Measurements from ENCODE around the gene OR51B6. TPM values are rescaled to one million over a fixed set of nuclear protein-coding genes. Genes with fewer than 3 reads are reported as not detected.

OR51B6 gene
- total and polyA plus RNA-seq, 2 donors (not counting 3 experiments of a cell fraction or from before 2014, with no cell fraction given) = not detected

DNA sequence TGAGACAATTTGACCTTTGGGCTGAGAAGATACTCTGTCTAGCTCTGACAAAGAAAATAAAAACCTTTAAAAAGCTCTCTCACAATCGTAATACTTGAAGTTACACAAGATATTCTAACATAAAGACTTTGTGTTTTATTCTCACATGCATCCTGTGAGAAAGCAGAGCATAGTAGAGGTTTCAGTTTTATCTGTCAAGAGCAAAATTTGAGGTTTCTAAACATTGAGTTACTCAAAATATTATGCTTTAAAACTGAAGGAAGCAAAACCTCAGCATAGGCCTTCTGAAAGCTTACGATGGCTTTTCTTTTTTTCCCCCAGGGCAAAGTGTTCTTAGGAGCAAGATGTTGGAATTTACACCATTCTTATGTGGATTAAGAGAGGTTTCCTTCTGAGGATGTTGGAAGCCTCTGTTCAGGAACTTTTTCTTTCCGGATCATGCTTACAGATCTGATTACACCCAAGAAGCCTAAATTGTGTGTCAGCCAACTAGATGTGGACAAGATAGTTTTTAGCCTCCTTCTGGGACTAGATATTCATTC is 17.3 kb downstream of the OR51B6 start:
- TF ChIP-seq, protein P1, sequence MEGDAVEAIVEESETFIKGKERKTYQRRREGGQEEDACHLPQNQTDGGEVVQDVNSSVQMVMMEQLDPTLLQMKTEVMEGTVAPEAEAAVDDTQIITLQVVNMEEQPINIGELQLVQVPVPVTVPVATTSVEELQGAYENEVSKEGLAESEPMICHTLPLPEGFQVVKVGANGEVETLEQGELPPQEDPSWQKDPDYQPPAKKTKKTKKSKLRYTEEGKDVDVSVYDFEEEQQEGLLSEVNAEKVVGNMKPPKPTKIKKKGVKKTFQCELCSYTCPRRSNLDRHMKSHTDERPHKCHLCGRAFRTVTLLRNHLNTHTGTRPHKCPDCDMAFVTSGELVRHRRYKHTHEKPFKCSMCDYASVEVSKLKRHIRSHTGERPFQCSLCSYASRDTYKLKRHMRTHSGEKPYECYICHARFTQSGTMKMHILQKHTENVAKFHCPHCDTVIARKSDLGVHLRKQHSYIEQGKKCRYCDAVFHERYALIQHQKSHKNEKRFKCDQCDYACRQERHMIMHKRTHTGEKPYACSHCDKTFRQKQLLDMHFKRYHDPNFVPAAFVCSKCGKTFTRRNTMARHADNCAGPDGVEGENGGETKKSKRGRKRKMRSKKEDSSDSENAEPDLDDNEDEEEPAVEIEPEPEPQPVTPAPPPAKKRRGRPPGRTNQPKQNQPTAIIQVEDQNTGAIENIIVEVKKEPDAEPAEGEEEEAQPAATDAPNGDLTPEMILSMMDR (IDR thresholded peaks at IDR 0.05; ENCODE audit: extremely low read depth in 1 of 2, insufficient read depth in 1 of 2, low read depth in 1 of 2, low read length in 2 of 2) = no peak
- TF ChIP-seq GATA2 (IDR thresholded peaks at IDR 0.05; ENCODE audit: insufficient read depth, insufficient read length, low read depth, low read length) (no peak), POLR2AphosphoS5 (IDR thresholded peaks at IDR 0.05; ENCODE audit: insufficient read depth, low read depth, low read length) (no peak), POLR2A (IDR thresholded peaks at IDR 0.05; ENCODE audit: low read depth, low read length) (no peak), MYC (IDR thresholded peaks at IDR 0.05; ENCODE audit: low read depth, low read length) (no peak)
- intact Hi-C loops (cut with micrococcal nuclease) = no loop called here
- no peaks in the 10 kb centered on the region for H3K79me2 ChIP-seq (ENCODE audit: control insufficient read depth, insufficient read depth, low read length)
- no peak overlapping the region for H3K27ac ChIP-seq (ENCODE audit: insufficient read depth, low read depth, low read length)
- ChIA-PET POLR2A (no interaction called here), CTCF (interaction anchor here (1.0 kb wide), 1 partner anchor 77 kb away, joined by 3 read pairs; no protein-coding TSS in a partner anchor)
- DNase-seq (ENCODE audit: low read depth, low spot score) = no peak
- H3K27me3 ChIP-seq (ENCODE audit: control insufficient read depth in 2 of 2, insufficient read depth in 2 of 2, low read length in 2 of 2) = no peaks in the 10 kb centered on the region
- H3K9ac ChIP-seq (replicated peaks; ENCODE audit: extremely low read depth, insufficient read depth, low read length) = no peak overlapping the region
- no peak overlapping the region for H3K4me3 ChIP-seq (replicated peaks in 1 of 3; ENCODE audit: insufficient read depth in 1 of 3, low read depth in 1 of 3, low read length in 3 of 3)
- no peak for FAIRE-seq
- dilution Hi-C loops (cut with MboI; ENCODE audit: extremely low pct_ligation_motif_present, low sequenced_read_pairs) = no loop called here
- no TSS peak for BruUV-seq (replicated peaks)
- no peaks in the 10 kb centered on the region for H3K36me3 ChIP-seq (ENCODE audit: control insufficient read depth in 2 of 2, extremely low read depth in 1 of 2, insufficient read depth in 2 of 2, low read length in 2 of 2)
- H3K9me3 ChIP-seq (replicated peaks; ENCODE audit: control insufficient read depth, insufficient read depth, low read length) = no peaks in the 10 kb centered on the region
- H4K20me1 ChIP-seq (replicated peaks; ENCODE audit: control insufficient read depth, extremely low read depth, insufficient read depth, low read length) = no peaks in the 10 kb centered on the region
- peaks cover 31% of the 10 kb centered on the region for H3K4me1 ChIP-seq (ENCODE audit: control insufficient read depth, extremely low read depth, insufficient read depth, low read length)
- H2AFZ ChIP-seq (ENCODE audit: low read depth, low read length) = no peak overlapping the region
- H3K4me2 ChIP-seq (ENCODE audit: insufficient read depth, low read length) = no peak overlapping the region
- H3K9me1 ChIP-seq (replicated peaks; ENCODE audit: control insufficient read depth, extremely low read depth, insufficient read depth, low read length) = no peaks in the 10 kb centered on the region

DNA sequence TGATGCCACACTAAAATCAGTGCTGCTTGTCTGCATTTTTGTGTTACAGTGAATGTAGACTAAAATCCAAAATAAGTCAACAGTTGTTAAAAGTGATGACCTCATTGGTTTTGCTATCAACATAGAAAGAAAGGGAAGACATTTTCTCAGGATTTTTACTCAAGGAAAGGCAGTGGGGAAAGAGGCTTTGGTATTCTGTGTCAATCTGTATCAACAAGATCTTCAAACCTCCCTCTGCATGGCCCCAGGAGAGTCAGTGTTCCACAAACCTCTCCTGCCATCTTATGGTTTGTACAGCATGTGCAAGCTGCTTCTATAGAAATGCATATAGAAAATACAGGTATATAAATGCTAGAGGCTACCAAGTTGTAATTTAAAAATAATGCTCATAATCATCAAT is 18.5 kb downstream of the OR51B6 start:
- TF ChIP-seq, protein P1 (IDR thresholded peaks at IDR 0.05; ENCODE audit: extremely low read depth in 1 of 2, insufficient read depth in 1 of 2, low read depth in 1 of 2, low read length in 2 of 2) = peak; percentile 32 to 34
- TF ChIP-seq JUN (IDR thresholded peaks at IDR 0.05; ENCODE audit: borderline replicate concordance, insufficient read depth, insufficient read length, low read depth) = no peak
- TF ChIP-seq GATA2 (IDR thresholded peaks at IDR 0.05; ENCODE audit: insufficient read depth, insufficient read length, low read depth, low read length) = peak; percentile 67
- no peaks in the 10 kb centered on the region for H3K9me1 ChIP-seq (replicated peaks; ENCODE audit: control insufficient read depth, extremely low read depth, insufficient read depth, low read length)
- H3K79me2 ChIP-seq (ENCODE audit: control insufficient read depth, insufficient read depth, low read length) = no peaks in the 10 kb centered on the region
- FAIRE-seq (no peak), DNase-seq (ENCODE audit: low read depth, low spot score) (peak; percentile 66)
- dilution Hi-C loops (cut with MboI; ENCODE audit: extremely low pct_ligation_motif_present, low sequenced_read_pairs) = no loop called here
- H4K20me1 ChIP-seq (replicated peaks; ENCODE audit: control insufficient read depth, extremely low read depth, insufficient read depth, low read length) = no peaks in the 10 kb centered on the region
- CTCF ChIA-PET = interaction anchor here (1.4 to 4.3 kb wide), 5 partner anchors 79 to 733 kb away, joined by 3 to 24 read pairs (median 9); partner anchors contain the start of gene OR51D1
- no TSS peak for BruUV-seq (replicated peaks)
- H3K4me2 ChIP-seq (ENCODE audit: insufficient read depth, low read length) = no peak overlapping the region
- H3K27ac ChIP-seq (ENCODE audit: insufficient read depth, low read depth, low read length) = no peak overlapping the region
- H3K4me1 ChIP-seq (ENCODE audit: control insufficient read depth, extremely low read depth, insufficient read depth, low read length) = peaks cover 19% of the 10 kb centered on the region
- no peak overlapping the region for H2AFZ ChIP-seq (ENCODE audit: low read depth, low read length)
- no peaks in the 10 kb centered on the region for H3K9me3 ChIP-seq (replicated peaks; ENCODE audit: control insufficient read depth, insufficient read depth, low read length)
- intact Hi-C loops (cut with micrococcal nuclease) = loop anchor here (1.0 to 2.0 kb wide), 2 partner anchors 165 to 732 kb away; partner anchors contain the start of gene OR51D1
- no peak overlapping the region for H3K4me3 ChIP-seq (replicated peaks in 1 of 3; ENCODE audit: insufficient read depth in 1 of 3, low read depth in 1 of 3, low read length in 3 of 3)
- no peaks in the 10 kb centered on the region for H3K27me3 ChIP-seq (ENCODE audit: control insufficient read depth in 2 of 2, insufficient read depth in 2 of 2, low read length in 2 of 2)
- no peak overlapping the region for H3K9ac ChIP-seq (replicated peaks; ENCODE audit: extremely low read depth, insufficient read depth, low read length)
- POLR2A ChIA-PET = no interaction called here
- H3K36me3 ChIP-seq (ENCODE audit: control insufficient read depth in 2 of 2, extremely low read depth in 1 of 2, insufficient read depth in 2 of 2, low read length in 2 of 2) = no peaks in the 10 kb centered on the region
